GM12891 (cell line): ENCODE measurements around the gene CDH4.

Experiments
- DNase-seq: peaks from one replicate; pipeline ENCODE4 v3.0.0; 2011; ENCODE audit warnings: low spot score; ENCODE audit not compliant: insufficient read length
- FAIRE-seq: peaks from 2 replicates; lab custom pipeline; 2011; peaks lifted over from hg19 to GRCh38; lab: Jason Lieb, UNC
- PAX5 ChIP-seq: IDR thresholded peaks from 2 replicates; pipeline ENCODE4 v1.6.1; 2011; ENCODE audit warnings: low read length, moderate library complexity, mild to moderate bottlenecking; ENCODE audit not compliant: insufficient read depth, severe bottlenecking
- POLR2A ChIP-seq: IDR thresholded peaks from 2 replicates; pipeline ENCODE4 v1.6.1; 2011; ENCODE audit warnings: low read depth, low read length, control low read depth
- POLR2AphosphoS5 ChIP-seq: IDR thresholded peaks from 2 replicates; pipeline ENCODE4 v1.6.1; 2011; ENCODE audit warnings: low read depth, low read length, control low read depth
- POU2F2 ChIP-seq: IDR thresholded peaks from 2 replicates; pipeline ENCODE4 v1.6.1; 2011; ENCODE audit warnings: low read depth, mild to moderate bottlenecking, control low read depth, low read length, moderate library complexity
- SPI1 ChIP-seq: IDR thresholded peaks from 2 replicates; pipeline ENCODE4 v1.6.1; 2011; ENCODE audit warnings: low read depth, low read length, control low read depth
- TAF1 ChIP-seq: IDR thresholded peaks from 2 replicates; pipeline ENCODE4 v1.6.1; 2011; ENCODE audit warnings: low read depth, low read length, control low read depth

The CDH4 gene

DNA sequence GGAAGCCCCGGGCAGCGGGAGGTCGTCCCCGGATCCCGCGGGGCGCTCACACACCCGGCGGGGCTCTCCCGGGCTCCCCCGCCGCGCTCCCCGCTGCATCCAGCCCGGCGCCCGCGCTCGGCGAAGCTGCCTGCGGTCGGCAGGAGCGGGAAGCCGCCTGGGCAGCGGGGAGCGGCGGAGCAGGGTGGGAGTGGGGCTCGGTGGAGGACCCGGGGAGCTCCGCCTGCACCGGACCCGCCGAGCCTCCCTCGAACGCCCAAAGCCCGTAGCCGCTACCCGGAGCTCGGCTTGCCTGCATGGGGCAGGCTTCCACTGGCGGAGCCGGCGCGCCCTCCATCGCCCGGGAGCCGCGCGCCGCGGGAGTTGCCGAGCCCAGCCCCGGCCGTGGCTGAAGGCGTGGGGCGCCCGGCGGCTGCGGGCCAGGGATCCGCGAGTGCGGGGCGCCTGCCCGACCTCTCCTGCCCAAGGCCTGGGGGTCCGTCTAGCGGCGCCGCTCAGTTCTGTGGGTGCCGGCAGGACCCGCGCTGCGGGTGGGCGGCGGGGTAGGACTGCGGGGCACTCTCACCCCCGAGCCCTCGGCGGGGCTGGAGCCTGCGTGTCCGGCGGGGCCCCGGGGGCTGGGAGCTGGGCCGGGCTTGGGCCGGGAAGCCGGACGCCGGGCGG, 671 bp downstream of the CDH4 start:
- no peak for FAIRE-seq
- no peak for DNase-seq
- TF ChIP-seq POU2F2 (no peak), SPI1 (no peak), TAF1 (no peak), POLR2A (no peak), POLR2AphosphoS5 (no peak), PAX5 (no peak)

GRCh38 chr20:61253264-61253639, 1.2 kb downstream of the CDH4 start:
- no peak for TF ChIP-seq POLR2AphosphoS5
- TF ChIP-seq POLR2A, result no peak
- no peak for TF ChIP-seq PAX5
- TF ChIP-seq TAF1, result no peak
- no peak for TF ChIP-seq SPI1
- TF ChIP-seq POU2F2, result no peak
- FAIRE-seq, result no peak

DNA sequence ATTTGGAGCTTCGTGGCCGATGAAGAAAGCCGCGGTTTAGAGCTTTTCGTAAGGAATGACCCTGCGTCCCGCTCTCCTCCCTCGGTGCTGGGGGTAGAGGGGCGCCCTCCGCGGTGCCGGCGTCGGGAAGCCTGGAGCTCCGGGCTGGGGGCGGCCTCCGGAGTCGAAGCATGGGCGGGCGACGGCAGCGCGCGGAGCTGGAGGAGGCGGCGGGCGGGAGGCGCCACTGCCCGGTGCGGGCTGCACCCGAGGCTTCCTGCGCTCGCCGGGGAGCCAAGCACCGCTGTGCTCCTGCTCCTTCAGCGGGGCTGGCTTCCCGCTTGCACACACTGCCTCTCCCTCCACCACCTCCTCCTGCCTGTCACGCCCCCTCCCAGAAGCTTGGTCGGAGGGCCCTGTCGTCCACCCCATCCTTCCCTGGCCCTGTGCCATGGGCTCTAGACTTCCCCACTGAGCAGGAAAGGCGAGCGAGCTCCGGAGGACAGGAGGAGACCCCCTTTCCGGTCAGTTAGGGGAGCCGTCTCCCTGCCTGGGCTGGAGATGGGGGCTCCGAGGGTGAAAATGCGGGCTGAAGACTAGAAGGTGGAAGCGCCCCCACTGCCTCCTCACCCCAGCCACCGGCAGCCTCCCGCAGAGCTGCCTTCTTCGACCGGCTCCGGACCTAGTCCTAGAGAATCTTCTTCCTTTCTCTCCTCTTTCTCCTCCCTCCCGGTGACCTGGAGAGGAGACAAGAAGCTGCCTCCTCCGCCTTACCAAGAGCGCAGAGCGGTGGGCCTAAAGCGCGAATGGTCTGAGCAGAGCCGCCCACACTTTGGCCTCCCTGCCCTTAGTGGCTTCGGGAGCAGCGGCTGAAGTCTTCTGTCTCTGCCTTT, 1.8 kb downstream of the CDH4 start:
- TF ChIP-seq POLR2A, result no peak
- no peak for TF ChIP-seq TAF1
- TF ChIP-seq POU2F2, result no peak
- no peak for TF ChIP-seq POLR2AphosphoS5
- no peak for TF ChIP-seq PAX5
- TF ChIP-seq SPI1, result no peak
- FAIRE-seq (no peak), DNase-seq (no peak)

More at GRCh38 chr20:61253264-61253639, 1.2 kb downstream of the CDH4 start:
- no peak for DNase-seq

GRCh38 chr20:61254881-61255626, 3.0 kb downstream of the CDH4 start:
- no peak for TF ChIP-seq POLR2A
- no peak for TF ChIP-seq POLR2AphosphoS5
- no peak for TF ChIP-seq POU2F2
- TF ChIP-seq SPI1, result no peak
- no peak for TF ChIP-seq TAF1
- no peak for TF ChIP-seq PAX5
- no peak for FAIRE-seq
- DNase-seq, result no peak

DNA sequence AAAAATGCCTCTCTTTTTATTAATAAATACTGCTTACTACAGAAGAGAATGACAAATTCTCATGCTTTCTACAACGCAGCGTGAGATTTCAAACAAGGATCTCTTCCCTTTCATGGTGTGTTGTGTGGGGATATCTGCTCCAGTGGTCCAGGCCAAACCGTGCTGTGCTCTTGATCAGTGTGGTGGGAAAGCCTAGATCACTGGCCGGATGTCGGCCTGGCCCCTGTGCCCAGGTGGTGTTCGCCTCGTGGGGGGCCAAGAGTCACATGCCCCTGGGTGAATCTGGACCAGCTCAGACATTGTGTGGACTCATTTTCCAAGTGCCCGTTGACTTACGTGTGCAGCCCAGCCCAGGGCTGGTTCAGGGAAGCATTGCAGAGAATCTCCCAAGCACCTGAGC, 4.3 kb downstream of the CDH4 start:
- no peak for TF ChIP-seq POLR2A
- TF ChIP-seq POU2F2, result no peak
- TF ChIP-seq PAX5, result no peak
- no peak for TF ChIP-seq TAF1
- TF ChIP-seq POLR2AphosphoS5, result no peak
- no peak for TF ChIP-seq SPI1
- DNase-seq (no peak), FAIRE-seq (no peak)

GRCh38 chr20:61256824-61257223, 4.8 kb downstream of the CDH4 start:
- TF ChIP-seq POLR2AphosphoS5 (no peak), SPI1 (no peak)
- no peak for FAIRE-seq
- no peak for DNase-seq

DNA sequence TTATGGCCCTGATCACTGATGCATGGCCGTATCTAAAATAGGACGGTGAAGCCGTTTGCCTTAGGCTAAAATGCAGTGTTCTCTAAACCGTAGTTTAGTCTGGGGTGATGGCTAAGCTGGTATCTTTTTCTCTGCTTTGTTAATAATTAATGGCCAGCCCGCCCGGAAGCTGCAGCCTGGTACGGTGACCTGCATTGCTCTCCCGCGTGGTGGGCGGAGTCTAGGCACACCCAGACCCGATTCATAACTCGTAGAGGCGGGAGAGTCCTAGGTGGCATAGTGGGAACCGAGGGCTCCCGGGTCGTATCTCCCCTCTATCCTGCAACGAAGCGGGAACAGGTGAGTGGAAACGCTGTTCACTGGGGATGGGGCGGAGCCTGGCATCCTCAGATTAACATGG, 5.5 kb downstream of the CDH4 start:
- TF ChIP-seq PAX5 (no peak), SPI1 (no peak), POLR2AphosphoS5 (no peak), POLR2A (no peak), POU2F2 (no peak), TAF1 (no peak)
- DNase-seq, result no peak
- FAIRE-seq, result no peak

DNA sequence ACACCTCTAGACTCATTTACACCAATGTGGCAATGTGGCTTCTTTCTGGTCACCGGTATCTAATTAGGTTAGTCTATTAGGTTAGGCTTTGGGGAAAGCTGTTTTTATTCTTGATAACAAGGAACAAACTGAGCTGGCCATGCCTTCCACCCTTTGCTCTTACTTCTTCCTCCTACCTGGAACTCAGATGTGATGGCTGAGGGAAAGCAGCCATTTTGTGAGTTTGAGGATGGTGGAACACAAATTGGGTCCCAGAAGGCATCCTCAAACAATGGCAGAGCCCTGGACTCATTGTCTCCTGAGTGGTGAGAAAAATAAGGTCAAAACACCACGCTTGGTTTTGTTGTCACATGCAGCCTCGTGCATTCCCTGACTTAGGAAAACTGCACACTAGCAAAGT, 7.7 kb downstream of the CDH4 start:
- FAIRE-seq, result no peak
- DNase-seq, result no peak
- TF ChIP-seq SPI1, result no peak
- no peak for TF ChIP-seq PAX5
- no peak for TF ChIP-seq POLR2A
- TF ChIP-seq POLR2AphosphoS5, result no peak
- TF ChIP-seq POU2F2, result no peak
- no peak for TF ChIP-seq TAF1

GRCh38 chr20:61260905-61261304, 8.8 kb downstream of the CDH4 start:
- TF ChIP-seq POU2F2, result no peak
- TF ChIP-seq PAX5, result no peak
- TF ChIP-seq POLR2AphosphoS5, result no peak
- TF ChIP-seq SPI1, result no peak
- no peak for TF ChIP-seq TAF1
- TF ChIP-seq POLR2A, result no peak
- FAIRE-seq (no peak), DNase-seq (no peak)
